NCI-H2227 (cell line): ENCODE measurements around the gene SLC7A14.

ENCODE experiments used
- DNase-seq: peaks from one replicate; lab custom pipeline; 2025; ENCODE audit not compliant: unreplicated experiment; lab: John Stamatoyannopoulos, UW

Gene SLC7A14

GRCh38 chr3:170539897-170540296 lies 46.0 kb downstream of the SLC7A14 start:
- DNase-seq, result no peak

- DNase-seq, result no peak
Observed at GRCh38 chr3:170536712-170537111, 49.2 kb downstream of the SLC7A14 start.

GRCh38 chr3:170534227-170534626 lies 51.6 kb downstream of the SLC7A14 start:
- DNase-seq, result no peak

- no peak for DNase-seq
Observed at GRCh38 chr3:170532573-170532972, 53.3 kb downstream of the SLC7A14 start.

GRCh38 chr3:170531657-170532335 lies 54.1 kb downstream of the SLC7A14 start:
- no peak for DNase-seq

GRCh38 chr3:170531054-170531453 lies 54.8 kb downstream of the SLC7A14 start:
- no peak for DNase-seq

- no peak for DNase-seq
Observed at GRCh38 chr3:170529912-170530311, 56.0 kb downstream of the SLC7A14 start.

GRCh38 chr3:170529346-170529745 lies 56.5 kb downstream of the SLC7A14 start:
- no peak for DNase-seq

GRCh38 chr3:170528726-170529125 lies 57.1 kb downstream of the SLC7A14 start:
- DNase-seq, result no peak

GRCh38 chr3:170524073-170524472 lies 61.8 kb downstream of the SLC7A14 start:
- no peak for DNase-seq

- no peak for DNase-seq
Observed at GRCh38 chr3:170523248-170523647, 62.6 kb downstream of the SLC7A14 start.

- DNase-seq, result no peak
Observed at GRCh38 chr3:170522201-170522600, 63.7 kb downstream of the SLC7A14 start.

- DNase-seq, result no peak
Observed at GRCh38 chr3:170520996-170521395, 64.9 kb downstream of the SLC7A14 start.

- DNase-seq, result no peak
Observed at GRCh38 chr3:170517242-170517945, 68.5 kb downstream of the SLC7A14 start.

GRCh38 chr3:170513642-170514041 lies 72.2 kb downstream of the SLC7A14 start:
- DNase-seq, result no peak

GRCh38 chr3:170511371-170511770 lies 74.5 kb downstream of the SLC7A14 start:
- no peak for DNase-seq

- DNase-seq, result no peak
Observed at GRCh38 chr3:170508839-170509238, 77.0 kb downstream of the SLC7A14 start.

GRCh38 chr3:170508291-170508690 lies 77.6 kb downstream of the SLC7A14 start:
- no peak for DNase-seq

- DNase-seq, result no peak
Observed at GRCh38 chr3:170507063-170507462, 78.8 kb downstream of the SLC7A14 start.

- no peak for DNase-seq
Observed at GRCh38 chr3:170506556-170506955, 79.3 kb downstream of the SLC7A14 start.

GRCh38 chr3:170502297-170502696 lies 83.6 kb downstream of the SLC7A14 start:
- DNase-seq, result no peak

- DNase-seq, result no peak
Observed at GRCh38 chr3:170500995-170501394, 84.9 kb downstream of the SLC7A14 start.

- DNase-seq, result no peak
Observed at GRCh38 chr3:170500462-170500861, 85.4 kb downstream of the SLC7A14 start.
